GM21526 (cell line): ENCODE data around the gene KCNIP1.
"Not testable (repeated sequence)": the region's sequence is repeated elsewhere in the genome, so short reads cannot be mapped to it uniquely, and the experiment has no call there.

Source experiments
- ATAC-seq: cut with Tn5 transposase; IDR thresholded peaks from one replicate; pipeline ENCODE4 v1.9.1; 2021; ENCODE audit warnings: moderate library complexity; ENCODE audit not compliant: unreplicated experiment, low FRiP score

The KCNIP1 gene

DNA sequence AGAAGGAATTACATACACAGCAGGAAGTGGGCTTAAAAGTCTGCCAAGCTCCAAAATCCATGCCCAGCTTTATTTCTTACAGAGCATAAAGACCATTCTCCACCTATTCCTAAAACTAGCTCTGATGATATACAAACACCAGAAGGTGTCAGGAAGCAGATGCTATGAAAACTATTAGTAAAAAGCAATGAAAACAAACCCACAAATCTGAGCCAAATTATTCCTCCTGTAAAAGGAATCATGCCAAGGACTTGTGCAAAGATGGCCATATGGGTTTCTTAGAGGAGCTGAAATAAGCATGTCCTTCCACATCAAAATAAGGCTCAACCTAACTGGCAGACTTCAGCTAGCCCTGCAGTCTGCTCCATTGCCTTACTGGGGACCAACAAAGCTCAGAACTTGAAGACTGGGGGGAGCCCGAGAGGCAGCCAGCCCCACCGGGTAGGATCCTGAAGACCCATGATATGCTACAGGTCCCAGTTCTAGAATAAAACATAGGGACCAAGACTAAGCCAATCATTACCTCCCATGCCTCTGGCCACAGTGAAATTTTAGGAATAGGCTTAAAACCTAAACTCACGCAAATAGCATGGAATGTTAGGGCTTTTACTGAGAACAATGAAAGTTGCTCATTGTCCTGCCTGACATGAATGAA, 236.9 kb downstream of the KCNIP1 start:
- no peak for ATAC-seq

DNA sequence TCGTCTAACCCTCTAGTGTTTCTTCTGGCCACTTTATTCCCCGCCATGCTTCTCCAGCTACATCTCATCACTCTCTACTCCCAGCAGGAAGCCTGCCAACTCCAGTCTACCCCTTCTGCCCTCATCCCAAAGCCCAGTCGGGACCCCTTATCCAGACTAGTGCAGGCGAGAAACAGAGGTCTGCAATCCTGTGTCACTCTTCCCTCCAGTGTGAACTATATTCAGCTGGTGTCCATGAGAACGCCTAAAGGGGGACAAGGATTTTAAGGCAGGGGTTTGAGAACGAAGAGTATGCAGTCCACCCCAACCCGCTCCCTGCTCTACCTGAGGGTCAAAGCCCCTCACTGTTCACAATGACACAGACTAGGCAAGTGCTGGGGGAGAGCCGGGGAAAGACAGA, 238.0 kb downstream of the KCNIP1 start:
- ATAC-seq, result no peak

DNA sequence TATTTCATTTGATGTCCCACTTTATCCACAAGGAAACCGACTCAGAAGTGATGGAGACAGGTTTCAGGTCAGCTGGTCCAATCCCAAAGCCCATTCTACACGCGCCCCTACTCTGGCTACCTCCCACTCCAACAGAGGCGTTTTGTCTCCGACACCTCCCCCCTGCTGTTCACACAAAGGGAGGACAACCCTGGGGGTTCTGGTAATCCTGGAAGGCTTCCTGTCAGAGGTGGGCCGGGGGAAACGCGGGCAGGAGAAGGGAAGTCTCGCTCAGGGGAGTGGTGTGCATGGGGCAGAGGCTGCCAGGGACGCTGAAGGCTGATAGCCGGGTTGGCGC, 240.0 kb downstream of the KCNIP1 start:
- no peak for ATAC-seq

DNA sequence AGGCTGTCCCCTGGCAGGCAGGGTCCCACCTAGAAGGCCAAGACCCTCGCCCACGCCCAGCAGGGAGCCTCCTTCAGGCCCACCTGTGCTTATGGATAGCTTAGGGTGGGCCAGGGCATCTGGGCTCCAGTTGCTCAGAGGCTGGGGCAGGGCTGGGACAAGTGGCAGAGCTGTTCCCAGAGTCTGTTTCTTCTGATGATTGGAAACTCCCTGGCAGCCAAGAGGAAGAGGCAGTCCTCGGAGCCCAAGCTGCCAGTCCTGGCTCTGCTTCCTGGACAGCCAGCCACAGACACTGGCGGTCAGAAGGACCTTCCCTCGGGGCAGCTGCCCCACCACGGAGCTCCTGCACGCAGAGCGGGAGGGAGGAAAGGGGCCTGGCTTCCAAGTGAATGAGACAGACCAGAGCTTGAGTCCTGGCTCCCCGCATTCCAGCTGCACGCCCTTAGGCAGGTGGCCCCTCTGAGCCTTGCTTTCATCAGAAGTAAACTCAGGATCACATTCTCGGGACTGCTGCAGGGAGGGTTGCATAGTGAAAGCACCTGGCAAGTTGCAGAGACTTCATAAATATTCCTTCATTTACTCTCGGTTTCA, 241.8 kb downstream of the KCNIP1 start:
- no peak for ATAC-seq

DNA sequence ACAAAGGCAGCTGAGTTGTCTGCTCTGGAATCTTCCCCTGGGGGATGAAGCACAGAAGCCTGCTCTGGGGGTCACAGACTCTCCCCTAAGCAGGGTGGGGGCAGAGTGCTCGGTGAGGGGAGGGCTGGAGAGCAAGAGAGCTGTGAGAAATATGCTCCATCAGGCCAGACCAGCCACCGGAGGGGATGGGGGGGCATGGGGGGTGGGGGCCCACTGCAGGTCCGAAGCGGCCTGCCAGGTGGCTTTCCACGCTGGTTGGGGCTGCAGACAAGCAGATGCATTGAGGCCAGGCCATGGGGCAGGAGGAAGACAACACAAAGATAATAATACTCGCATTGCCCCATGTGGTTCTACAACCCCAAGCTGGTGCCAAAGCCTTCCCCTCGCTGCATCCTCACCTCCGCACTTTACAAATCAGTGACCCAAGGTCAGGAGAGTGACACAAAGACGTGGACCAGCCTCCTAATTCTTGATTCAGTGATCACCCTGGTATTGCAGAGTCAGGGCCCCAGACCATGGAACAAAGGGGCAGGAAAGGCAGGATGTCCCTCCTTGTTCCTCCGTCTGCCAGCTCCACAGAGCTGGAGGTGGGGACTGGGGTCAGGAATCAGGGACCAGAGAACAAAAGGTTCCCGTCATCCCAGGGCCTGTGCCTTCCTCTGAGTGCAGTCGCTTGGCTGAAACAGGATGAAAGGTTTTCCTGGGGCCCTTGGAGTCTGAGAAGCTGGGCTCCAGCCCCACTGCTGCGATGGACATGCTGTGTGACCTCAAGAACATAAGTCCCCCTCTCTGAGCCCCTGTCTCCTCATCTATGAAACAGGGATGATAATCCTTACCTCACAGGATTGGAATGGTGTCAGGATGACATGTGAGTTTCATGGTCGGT, 242.5 kb downstream of the KCNIP1 start:
- ATAC-seq, result no peak

DNA sequence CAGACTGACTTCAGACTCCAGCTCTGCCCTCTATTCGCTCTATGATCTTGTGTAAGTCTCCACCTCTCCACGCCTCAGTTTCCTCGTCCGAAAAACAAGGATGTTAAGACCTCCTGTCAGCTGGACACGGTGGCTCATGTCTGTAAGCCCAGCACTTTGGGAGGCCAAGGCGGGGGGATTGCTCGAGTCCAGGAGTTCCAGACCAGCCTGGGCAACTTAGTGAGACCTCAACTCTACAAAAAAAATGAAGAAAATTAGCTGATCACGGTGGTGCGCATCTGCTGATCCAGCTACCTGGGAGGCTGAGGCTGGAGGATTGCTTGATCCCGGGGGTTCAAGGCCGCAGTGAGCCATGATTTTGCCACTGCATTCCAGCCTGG, 243.1 kb downstream of the KCNIP1 start:
- ATAC-seq, result no peak

DNA sequence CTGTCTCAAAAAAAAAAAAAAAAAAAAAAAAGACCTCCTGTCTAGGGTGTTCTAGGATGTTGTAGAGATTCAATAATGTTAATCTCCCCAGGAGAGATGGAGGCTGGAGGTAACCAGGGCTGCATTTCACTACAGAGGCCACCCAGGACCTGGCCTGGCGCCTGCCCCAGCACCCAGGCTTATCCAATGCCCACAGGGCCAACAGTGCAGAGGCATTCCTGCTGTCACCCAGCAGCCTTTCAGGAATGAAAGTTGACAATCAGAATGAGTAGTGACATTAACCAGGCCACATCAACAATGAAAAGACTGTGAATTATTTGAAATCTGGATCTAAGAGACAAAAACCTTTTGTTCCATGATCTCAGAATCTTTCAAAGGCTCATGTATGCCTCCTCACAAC, 243.5 kb downstream of the KCNIP1 start:
- no peak for ATAC-seq

DNA sequence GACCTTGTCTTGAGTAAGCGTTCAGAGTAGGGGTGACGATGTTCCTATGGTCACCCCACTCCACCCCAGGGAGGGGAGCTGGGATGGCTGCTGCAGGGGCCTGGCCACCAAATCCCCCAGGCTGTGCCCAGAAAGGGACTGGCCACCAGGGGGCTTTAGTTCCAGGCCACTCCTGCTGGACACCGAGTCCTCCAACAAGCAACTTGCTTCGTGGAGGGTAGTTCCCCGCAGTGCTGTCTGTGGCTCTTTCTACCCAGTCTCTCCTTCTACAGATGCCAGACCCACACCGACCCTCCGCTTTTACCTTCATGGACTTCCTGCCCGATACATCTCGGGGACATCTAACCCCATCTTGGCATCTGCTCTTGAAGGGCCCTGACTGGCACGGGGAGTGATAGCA, 244.0 kb downstream of the KCNIP1 start:
- ATAC-seq, result no peak

DNA sequence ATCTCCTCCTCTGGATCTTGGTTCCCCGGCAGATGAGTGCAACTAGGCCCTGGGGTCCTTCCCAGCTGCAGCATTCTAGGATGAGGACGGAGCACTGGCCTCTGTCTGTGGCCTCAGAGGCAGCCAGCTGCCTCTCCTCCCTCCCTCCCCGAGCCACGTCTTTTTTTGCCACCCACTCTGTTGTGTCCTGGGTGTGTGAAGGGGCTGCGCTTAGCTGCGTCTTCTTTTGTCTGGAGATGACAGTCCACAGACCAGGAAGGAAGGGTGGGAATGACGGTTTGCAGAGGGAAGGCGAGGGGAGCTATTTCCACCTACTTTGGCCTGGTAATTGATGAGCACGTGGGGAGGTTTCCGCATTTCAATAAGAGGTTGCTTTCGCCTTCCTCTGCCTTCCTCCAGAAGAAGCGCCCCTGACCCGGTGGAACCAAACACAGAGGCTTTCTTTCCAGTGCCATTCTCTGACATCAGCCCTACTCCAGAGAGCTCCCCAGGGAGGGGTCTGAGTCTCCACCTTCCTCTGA, 245.2 kb downstream of the KCNIP1 start:
- ATAC-seq, result no peak

DNA sequence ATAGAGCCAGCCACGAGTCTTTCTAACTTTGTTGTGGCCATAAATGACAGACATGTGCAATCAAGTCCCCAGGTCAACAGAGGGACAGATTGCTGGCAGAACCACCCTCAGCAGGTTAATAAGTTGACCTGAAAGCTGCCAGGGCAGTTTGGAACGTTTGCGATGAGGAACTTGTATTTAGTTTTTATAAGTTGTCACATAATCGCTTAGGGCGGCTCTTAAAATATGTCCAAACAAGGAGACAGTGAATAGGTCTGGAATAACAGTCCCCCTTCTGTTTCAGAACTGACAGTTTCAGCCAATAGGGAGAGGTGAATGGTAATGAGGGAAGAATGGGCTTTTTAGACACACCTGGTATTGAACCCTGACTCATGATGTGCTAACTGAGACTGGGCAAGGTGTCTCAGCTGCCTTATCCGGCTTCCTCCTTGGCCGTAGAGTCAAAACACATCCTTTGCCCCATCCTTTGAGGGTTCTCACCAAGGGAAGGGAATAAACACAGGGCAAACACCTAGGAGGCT, 246.2 kb downstream of the KCNIP1 start:
- ATAC-seq, result no peak

DNA sequence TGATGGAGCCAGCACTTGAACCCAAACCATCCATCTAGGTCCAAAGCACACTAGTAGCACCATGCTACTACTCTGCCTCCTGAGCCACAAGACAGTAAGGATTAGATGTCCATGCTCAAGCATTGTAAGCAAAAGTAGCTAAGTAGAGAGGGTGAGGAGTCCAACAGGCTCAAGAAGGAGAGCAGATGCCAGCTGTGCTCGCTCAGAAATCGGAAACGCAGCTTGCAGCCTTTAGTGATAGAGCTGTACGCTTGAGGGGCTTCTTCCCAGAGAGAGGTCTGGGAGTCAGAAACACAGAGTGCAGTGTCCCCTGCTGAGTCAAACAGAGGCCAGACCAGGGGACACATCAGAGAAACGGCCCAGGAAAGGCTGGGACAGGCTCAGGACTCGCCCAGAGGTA, 247.0 kb downstream of the KCNIP1 start:
- ATAC-seq, result no peak

DNA sequence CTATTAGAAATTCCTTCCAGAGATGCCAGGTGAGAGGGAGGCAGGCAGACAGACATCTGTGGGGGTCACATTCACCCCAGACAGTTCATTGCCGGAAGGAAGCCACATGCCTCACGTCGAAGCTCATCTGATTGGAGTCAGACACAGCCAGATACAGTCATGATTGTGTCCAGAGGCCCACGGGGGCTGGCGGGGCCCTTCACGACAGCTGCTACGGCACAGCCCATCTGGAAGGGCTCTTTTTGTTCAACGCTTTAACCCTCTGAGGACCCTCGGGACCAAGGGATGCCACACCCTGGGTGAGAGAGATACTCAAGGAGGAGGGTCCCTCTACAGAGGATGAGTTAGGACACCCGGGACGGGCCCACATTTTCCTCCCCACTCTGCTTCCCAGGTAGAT, 247.8 kb downstream of the KCNIP1 start:
- no peak for ATAC-seq

DNA sequence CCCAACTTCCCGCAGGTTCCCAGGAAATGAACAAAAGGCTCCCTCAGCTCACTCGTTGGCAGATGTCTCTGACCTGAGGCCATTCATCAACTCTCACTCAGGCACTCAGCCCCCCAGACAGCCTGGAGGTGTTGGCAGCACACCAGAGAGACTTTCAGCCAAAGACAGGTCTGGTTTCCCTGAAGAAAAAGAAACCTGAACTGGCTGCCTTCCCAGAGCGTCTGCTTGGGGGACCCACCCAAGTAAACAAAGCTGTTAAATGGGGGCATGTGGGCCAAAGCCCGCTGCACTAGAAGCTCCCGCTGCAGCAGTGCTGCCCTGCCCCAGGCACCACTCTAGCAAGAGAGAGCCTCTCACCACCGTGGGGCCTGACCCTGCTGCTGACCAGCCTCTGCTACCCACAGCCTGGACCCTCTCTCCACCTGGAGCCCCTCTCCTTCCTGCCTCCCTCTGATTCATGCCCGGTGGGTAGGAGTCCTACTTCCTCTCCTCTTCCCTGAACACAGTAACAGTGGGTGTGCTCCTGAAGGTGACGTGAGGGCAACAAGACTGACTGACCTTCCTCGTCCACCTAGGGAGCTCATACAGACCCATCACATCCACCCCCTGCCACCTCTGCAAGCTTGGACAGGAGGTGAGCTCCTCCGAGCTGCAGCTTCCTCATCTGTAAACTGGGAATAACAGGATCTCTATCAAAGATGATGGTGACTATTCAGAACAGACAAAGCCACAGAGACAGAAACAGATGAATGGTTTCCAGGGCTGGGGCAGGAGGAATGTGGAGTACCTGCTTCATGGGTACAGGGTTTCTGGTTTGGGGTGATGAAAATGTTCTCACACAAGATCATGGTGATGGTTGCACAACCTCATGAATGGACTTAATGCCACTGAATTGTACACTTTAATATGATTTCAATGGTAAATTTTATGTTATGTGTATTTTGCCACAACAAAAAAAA, 248.7 kb downstream of the KCNIP1 start:
- no peak for ATAC-seq

DNA sequence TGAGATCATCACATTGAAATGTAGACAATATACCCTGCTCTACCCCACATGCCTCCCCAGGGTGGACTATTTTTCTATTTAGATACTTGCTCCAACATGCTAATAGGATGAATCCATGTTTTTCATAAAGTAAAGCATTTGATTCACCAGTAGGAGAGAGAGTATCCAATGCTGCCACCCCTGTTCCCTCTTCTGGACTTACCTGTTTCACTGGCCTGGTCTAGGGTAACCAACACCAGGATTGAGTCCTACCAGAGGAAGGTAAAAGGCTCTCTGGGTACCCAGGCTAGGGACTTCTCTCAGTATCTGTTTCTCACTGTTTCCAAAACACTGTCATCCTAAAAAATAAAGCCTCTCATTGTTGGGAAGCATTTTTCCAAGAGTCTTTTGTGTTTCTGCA, 249.5 kb downstream of the KCNIP1 start:
- ATAC-seq, result no peak

DNA sequence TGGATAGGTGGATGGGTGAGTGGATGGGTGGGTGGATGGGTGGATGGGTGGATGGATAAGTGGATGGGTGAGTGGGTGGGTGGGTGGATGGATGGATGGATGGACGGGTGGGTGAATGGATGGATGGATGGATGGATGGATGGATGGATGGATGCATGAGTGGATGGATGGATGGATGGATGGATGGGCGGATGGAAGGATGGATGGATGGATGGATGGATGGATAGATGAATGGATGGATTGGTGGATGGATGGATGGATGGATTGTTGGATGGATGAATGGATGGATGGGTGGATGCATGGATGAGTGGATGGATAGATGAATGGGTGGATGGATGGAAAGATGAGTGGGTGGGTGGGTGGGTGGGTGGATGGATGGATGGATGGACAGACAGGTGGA, 250.7 kb downstream of the KCNIP1 start:
- not testable (repeated sequence) for ATAC-seq

DNA sequence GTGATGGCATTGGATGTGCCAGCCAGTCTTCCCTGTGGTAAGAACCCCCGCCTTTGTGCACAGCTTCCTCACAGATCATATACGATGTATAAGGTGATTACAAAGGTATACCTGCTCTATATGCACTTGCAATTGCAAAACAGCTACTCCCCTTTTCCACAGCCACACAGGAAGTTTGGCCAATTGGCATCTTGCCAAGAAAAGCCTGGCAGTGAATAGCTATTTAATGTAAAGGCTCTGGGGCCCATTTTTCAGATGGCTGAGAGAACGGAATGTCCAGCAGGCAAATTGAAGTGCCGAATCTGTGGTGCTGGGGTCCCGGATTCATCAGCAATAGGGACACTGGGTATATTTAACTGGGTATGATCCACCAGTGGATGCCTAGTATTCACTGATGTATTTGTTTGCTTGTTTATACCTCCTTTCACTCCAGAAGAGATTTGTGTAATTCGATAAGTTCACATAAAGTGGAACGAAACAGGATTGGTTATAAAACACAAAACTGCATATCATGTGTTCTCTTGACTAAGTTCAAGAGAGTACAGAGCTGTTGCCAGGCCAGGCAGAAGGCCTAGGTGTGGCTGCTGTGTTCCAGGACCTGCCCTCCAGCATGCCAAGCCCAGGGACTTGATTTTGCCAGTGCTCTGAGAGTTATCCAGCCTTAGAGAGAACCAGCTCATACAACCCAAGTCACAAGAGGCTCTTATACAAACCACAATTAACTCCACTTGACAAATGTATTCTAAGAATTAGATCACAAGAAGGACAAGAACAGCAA, 252.0 kb downstream of the KCNIP1 start:
- ATAC-seq, result no peak

DNA sequence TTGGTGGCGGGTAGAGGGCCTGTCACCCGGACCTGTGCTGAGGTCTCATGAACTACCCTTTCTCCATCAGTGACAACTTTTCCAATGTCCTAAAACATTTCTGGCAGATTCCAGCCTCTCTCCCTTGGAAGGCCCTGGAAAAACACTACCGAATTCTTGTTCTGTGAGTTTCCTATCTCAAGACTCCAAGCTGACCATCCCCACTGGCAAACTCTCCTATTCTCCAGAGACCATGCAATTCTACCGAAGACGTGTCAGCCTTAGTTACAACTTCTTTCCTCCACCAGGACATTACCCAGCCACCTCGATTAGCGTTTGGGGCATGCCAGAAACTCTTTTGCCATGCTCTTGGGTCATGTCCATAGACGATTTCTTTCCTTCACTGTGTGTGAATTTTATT, 252.9 kb downstream of the KCNIP1 start:
- ATAC-seq, result no peak

DNA sequence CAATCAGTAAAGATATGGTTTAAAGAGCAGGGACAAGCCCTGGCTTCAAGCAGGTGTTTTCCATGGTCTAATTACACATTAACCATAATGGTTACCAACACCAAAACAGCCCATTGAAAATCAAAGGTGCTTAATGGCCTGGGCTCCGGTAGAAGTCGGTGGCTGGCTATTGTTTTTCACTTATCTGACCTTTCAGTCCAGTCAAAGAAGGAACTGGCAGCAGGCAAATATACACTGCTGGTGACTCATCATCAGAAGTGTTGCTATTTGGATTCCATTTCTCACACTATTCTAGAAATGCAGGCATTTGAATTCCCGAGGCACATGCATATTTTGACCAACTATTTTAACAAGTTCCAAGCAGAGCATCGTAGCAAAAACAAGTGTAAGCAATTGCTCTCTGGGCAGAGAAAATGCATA, 253.4 kb downstream of the KCNIP1 start:
- no peak for ATAC-seq

DNA sequence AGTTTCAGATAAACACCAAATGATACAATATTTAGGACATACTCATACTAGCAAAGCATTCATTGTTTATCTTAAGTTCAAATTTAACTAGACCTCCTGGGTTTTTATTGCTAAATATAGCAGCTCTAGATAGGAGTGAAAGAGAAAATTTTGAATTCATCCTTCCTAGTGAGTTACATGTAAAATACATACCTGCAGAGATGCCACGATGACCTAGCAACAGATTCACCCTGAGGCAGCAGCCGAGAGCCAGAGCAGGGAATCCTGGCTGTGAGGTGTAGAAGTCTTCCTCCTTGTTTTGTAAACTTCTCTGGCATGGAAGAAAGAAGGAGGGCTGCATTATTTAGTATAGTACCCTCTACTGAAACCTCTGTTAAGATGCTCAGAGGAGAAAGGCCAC, 253.8 kb downstream of the KCNIP1 start:
- ATAC-seq, result no peak

DNA sequence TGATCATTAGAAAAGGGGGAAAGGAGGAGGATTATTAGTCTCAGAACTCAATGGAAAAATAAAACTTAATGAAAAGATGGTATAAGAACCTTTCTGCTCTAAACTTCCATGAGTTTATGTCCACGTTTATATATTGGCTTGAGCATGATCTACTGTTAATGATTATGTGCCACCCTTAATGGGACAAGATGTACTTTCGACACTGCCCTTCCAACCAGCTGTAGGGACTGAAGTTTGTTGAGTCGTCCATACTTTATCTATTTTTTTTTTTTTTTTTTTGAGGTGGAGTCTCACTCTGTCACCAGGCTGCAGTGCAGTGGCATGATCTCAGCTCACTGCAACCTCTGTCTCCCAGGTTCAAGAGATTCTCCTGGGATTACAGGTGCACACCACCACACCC, 254.7 kb downstream of the KCNIP1 start:
- no peak for ATAC-seq
